IMR-90 (cell line): ENCODE results near the gene USP43. TPM values are rescaled to one million over a fixed set of nuclear protein-coding genes. Genes with fewer than 3 reads are reported as not detected.
"Not testable (repeated sequence)": the region's sequence is repeated elsewhere in the genome, so short reads cannot be mapped to it uniquely, and the experiment has no call there.

Source experiments
- ATAC-seq: fragments of 200-7000 bp; cut with Tn5 transposase; 2 replicates; pipeline ENCODE4 v1.9.1; 2020; ENCODE audit warnings: low read depth, mild to moderate bottlenecking, moderate library complexity
- BruUV-seq: library from RNA; stranded (reverse); fragments of 400-500 nt; replicated peaks from 2 replicates; lab custom pipeline; 2021; lab: Mats Ljungman, UMichigan
- CTCF ChIA-PET: fragments of 300-600 bp; formaldehyde crosslinking; extraction: SDS; loops from one replicate; lab custom pipeline; 2021; ENCODE audit warnings: antibody characterized with exemption; lab: Yijun Ruan, JAX
- POLR2A ChIA-PET: fragments of 300-600 bp; sonication (Branson Sonifier 250); formaldehyde crosslinking; loops from one replicate; lab custom pipeline; 2022; ENCODE audit warnings: antibody characterized with exemption; ENCODE audit not compliant: unreplicated experiment; lab: Charles Lee
- DNase-seq: peaks from one replicate; pipeline ENCODE4 v3.0.0; 2013
- H2AFZ ChIP-seq: replicated peaks from 2 replicates; pipeline ENCODE3; 2013; ENCODE audit warnings: low read length, mild to moderate bottlenecking; ENCODE audit not compliant: poor library complexity
- H2AK5ac ChIP-seq: 2 replicates; pipeline ENCODE4 v1.6.1; 2013; ENCODE audit warnings: low read depth, low read length, inconsistent platforms
- H2AK9ac ChIP-seq: replicated peaks from 2 replicates; pipeline ENCODE3; 2013; ENCODE audit warnings: mild to moderate bottlenecking, low read depth, low read length, moderate library complexity; ENCODE audit not compliant: poor library complexity
- H2BK120ac ChIP-seq: 2 replicates; pipeline ENCODE4 v1.6.1; 2013; ENCODE audit warnings: low read depth, low read length, inconsistent platforms
- H2BK15ac ChIP-seq: 3 replicates; pipeline ENCODE4 v1.6.1; 2013; ENCODE audit warnings: low read depth, low read length, inconsistent platforms
- H2BK20ac ChIP-seq: 2 replicates; pipeline ENCODE4 v1.6.1; 2013; ENCODE audit warnings: low read depth, mild to moderate bottlenecking, inconsistent platforms, low read length, moderate library complexity
- H2BK5ac ChIP-seq: 2 replicates; pipeline ENCODE4 v1.6.1; 2013; ENCODE audit warnings: mild to moderate bottlenecking, low read depth, low read length, inconsistent platforms; ENCODE audit not compliant: poor library complexity, severe bottlenecking
- H3K14ac ChIP-seq: replicated peaks from 2 replicates; pipeline ENCODE4 v1.6.1; 2013; ENCODE audit warnings: low read depth, low read length, inconsistent platforms
- H3K18ac ChIP-seq: 2 replicates; pipeline ENCODE4 v1.6.1; 2013; ENCODE audit warnings: low read depth, low read length, control low read depth
- H3K23ac ChIP-seq: 2 replicates; pipeline ENCODE4 v1.6.1; 2013; ENCODE audit warnings: low read depth, low read length, inconsistent platforms
- H3K27ac ChIP-seq: 2 replicates; pipeline ENCODE4 v1.5.1; 2013; ENCODE audit warnings: mild to moderate bottlenecking, control low read depth, low read length; ENCODE audit not compliant: insufficient read depth
- H3K27me3 ChIP-seq: 2 replicates; pipeline ENCODE4 v1.6.1; 2013; ENCODE audit warnings: low read length; ENCODE audit not compliant: control insufficient read depth, insufficient read depth
- H3K36me3 ChIP-seq: 2 replicates; pipeline ENCODE4 v1.6.1; 2013; ENCODE audit warnings: low read length, mixed read lengths; ENCODE audit not compliant: control insufficient read depth, insufficient read depth
- H3K4ac ChIP-seq: 2 replicates; pipeline ENCODE4 v1.6.1; 2013; ENCODE audit warnings: low read depth, low read length, inconsistent platforms
- H3K4me1 ChIP-seq: 2 replicates; pipeline ENCODE4 v1.6.1; 2013; ENCODE audit warnings: low read length, mixed read lengths; ENCODE audit not compliant: control insufficient read depth, insufficient read depth
- H3K4me2 ChIP-seq: 2 replicates; pipeline ENCODE4 v1.6.1; 2013; ENCODE audit warnings: low read depth, mild to moderate bottlenecking, control low read depth, low read length, moderate library complexity
- H3K4me3 ChIP-seq: 2 replicates; pipeline ENCODE4 v1.5.1; 2013; ENCODE audit warnings: low read depth, mild to moderate bottlenecking, control low read depth, low read length, moderate library complexity; ENCODE audit not compliant: insufficient read depth
- H3K56ac ChIP-seq: 2 replicates; pipeline ENCODE4 v1.6.1; 2013; ENCODE audit warnings: low read length, inconsistent platforms; ENCODE audit not compliant: insufficient read depth; ENCODE audit errors: extremely low read depth
- H3K79me1 ChIP-seq, 2 experiments: 2 replicates each; pipeline ENCODE4 v1.6.1; 2013; ENCODE audit warnings: low read length in 2 of 2, inconsistent platforms in 1 of 2, low read depth in 1 of 2
- H3K9ac ChIP-seq: 2 replicates; pipeline ENCODE4 v1.6.1; 2013; ENCODE audit warnings: low read depth, low read length, control low read depth
- H3K9me1 ChIP-seq: 2 replicates; pipeline ENCODE4 v1.6.1; 2013; ENCODE audit warnings: low read length, inconsistent platforms; ENCODE audit not compliant: insufficient read depth
- H3K9me3 ChIP-seq: 2 replicates; pipeline ENCODE4 v1.6.1; 2013; ENCODE audit warnings: low read length; ENCODE audit not compliant: control insufficient read depth, insufficient read depth
- H4K20me1 ChIP-seq: 2 replicates; pipeline ENCODE4 v1.6.1; 2013; ENCODE audit warnings: low read length, inconsistent platforms; ENCODE audit not compliant: insufficient read depth
- H4K5ac ChIP-seq: 2 replicates; pipeline ENCODE4 v1.6.1; 2013; ENCODE audit warnings: mild to moderate bottlenecking, low read depth, low read length, control low read depth
- H4K8ac ChIP-seq, 2 experiments: 2 replicates each; pipeline ENCODE4 v1.6.1; 2013; ENCODE audit warnings: low read depth in 2 of 2, low read length in 2 of 2, control low read depth in 1 of 2, inconsistent platforms in 1 of 2
- H4K91ac ChIP-seq: 2 replicates; pipeline ENCODE4 v1.6.1; 2013; ENCODE audit warnings: low read depth, low read length, inconsistent platforms; ENCODE audit not compliant: insufficient read depth
- CEBPB ChIP-seq: IDR thresholded peaks from 2 replicates; pipeline ENCODE4 v1.6.1; 2012; ENCODE audit warnings: low read depth, low read length, improper control_type of control experiment
- CHD1 ChIP-seq: IDR thresholded peaks from 2 replicates; pipeline ENCODE4 v1.6.1; 2012; ENCODE audit warnings: low read depth, low read length, improper control_type of control experiment
- CTCF ChIP-seq: conservative IDR thresholded peaks from 2 replicates; pipeline ENCODE4 v1.5.1; 2012; ENCODE audit warnings: mild to moderate bottlenecking, low read depth, low read length, improper control_type of control experiment
- MAFK ChIP-seq: IDR thresholded peaks from 2 replicates; pipeline ENCODE4 v1.6.1; 2012; ENCODE audit warnings: low read depth, low read length, improper control_type of control experiment
- MAZ ChIP-seq: IDR thresholded peaks from 2 replicates; pipeline ENCODE4 v1.6.1; 2012; ENCODE audit warnings: low read depth, mild to moderate bottlenecking, low read length, improper control_type of control experiment, moderate library complexity, borderline replicate concordance
- MXI1 ChIP-seq: IDR thresholded peaks from 2 replicates; pipeline ENCODE4 v1.6.1; 2012; ENCODE audit warnings: low read depth, mild to moderate bottlenecking, low read length, moderate library complexity, borderline replicate concordance
- NFE2L2 ChIP-seq: fragments of 150-350 bp; IDR thresholded peaks from 2 replicates; pipeline ENCODE4 v1.6.1; 2016; ENCODE audit warnings: low read depth, mild to moderate bottlenecking, low read length
- POLR2A ChIP-seq: IDR thresholded peaks from 2 replicates; pipeline ENCODE4 v1.6.1; 2012; ENCODE audit warnings: mild to moderate bottlenecking, low read depth, low read length
- RAD21 ChIP-seq: IDR thresholded peaks from 2 replicates; pipeline ENCODE4 v1.6.1; 2012; ENCODE audit warnings: low read length, improper control_type of control experiment
- RFX5 ChIP-seq: IDR thresholded peaks from 2 replicates; pipeline ENCODE4 v1.8.0; 2012; ENCODE audit warnings: low read depth, mild to moderate bottlenecking, low read length, moderate library complexity
- WGBS, 2 experiments: methylation state at CpG; one replicate each; pipeline versions ENCODE4 v1.1.5 to v1.1.7; 2013; ENCODE audit warnings: missing lambda C conversion rate in 2 of 2; ENCODE audit not compliant: insufficient read length in 1 of 2; ENCODE audit errors: extremely low coverage in 2 of 2; 5-methylcytosine and 5-hydroxymethylcytosine counted together
- dilution Hi-C: fragments of 300-500 bp; cut with HindIII; formaldehyde crosslinking; loops from one replicate; pipeline ENCODE4 v1.14.3; 2018; ENCODE audit warnings: low sequenced_read_pairs; ENCODE audit not compliant: unreplicated experiment
- in situ Hi-C: fragments of 300-500 bp; cut with MboI; formaldehyde crosslinking; loops from 3 replicates; pipeline ENCODE4 v1.14.3; 2019; ENCODE audit warnings: low sequenced_read_pairs, inconsistent platforms, mixed read lengths
- intact Hi-C: fragments of 100-400 bp; cut with micrococcal nuclease; formaldehyde crosslinking; loops from 2 replicates; pipeline ENCODE4 v1.10.0; 2022
- polyA plus RNA-seq, 3 experiments: library from polyadenylated mRNA; depleted of rRNA; stranded (reverse); fragments of >200 nt; gene quantifications; 2 replicates each; pipeline ENCODE4 v1.2.3, GENCODE V29; 2012; ENCODE audit warnings: low replicate concordance in 1 of 3
- total RNA-seq: library from RNA; depleted of rRNA; stranded (reverse); fragments of >200 nt; gene quantifications from 2 replicates; pipeline ENCODE4 v1.2.3, GENCODE V29; 2012

The USP43 gene
- total and polyA plus RNA-seq, 2 of the 4 experiments (the other 2 are of a cell fraction), result not detected

DNA sequence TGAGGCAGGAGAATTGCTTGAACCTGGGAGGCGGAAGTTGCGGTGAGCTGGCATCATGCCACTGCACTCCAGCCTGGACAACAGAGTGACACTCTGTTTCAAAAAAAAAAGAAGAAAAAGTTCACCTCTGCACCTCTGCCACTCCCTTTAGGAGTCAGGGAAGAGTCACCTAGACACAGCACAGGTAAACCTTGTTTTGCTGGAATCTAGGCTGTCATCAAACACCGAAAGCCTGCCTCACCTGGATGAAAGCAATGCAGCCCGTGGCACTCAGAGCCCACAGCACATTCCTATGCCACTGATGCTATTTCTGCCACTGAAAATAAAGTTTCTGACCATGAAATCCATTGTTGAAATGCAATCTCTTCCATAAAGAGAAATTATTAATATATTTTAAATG is 46.7 kb upstream of the USP43 start:
- Histone ChIP-seq H2AK5ac (no peak overlapping the region), H4K5ac (no peak overlapping the region), H3K36me3 (no peaks in the 10 kb centered on the region), H3K4me3 (no peak overlapping the region), H2BK15ac (no peak overlapping the region), H3K4me2 (no peak overlapping the region), H3K9ac (no peak overlapping the region), H2AFZ (no peak overlapping the region), H3K56ac (no peak overlapping the region), H3K4me1 (no peaks in the 10 kb centered on the region), H3K27ac (no peak overlapping the region), H3K27me3 (no peaks in the 10 kb centered on the region), H4K20me1 (no peaks in the 10 kb centered on the region), H2BK120ac (no peak overlapping the region), H3K79me1 (no peaks in the 10 kb centered on the region), H3K14ac (no peak overlapping the region), H2BK20ac (no peak overlapping the region), H3K23ac (no peak overlapping the region), H2BK5ac (no peak overlapping the region), H3K18ac (no peak overlapping the region), H3K9me1 (no peaks in the 10 kb centered on the region), H3K9me3 (no peaks in the 10 kb centered on the region), H3K4ac (no peak overlapping the region), H2AK9ac (no peak overlapping the region), H4K91ac (no peak overlapping the region), H4K8ac (no peak overlapping the region)
- POLR2A ChIA-PET, result no interaction called here
- TF ChIP-seq CTCF (no peak), MAFK (no peak), RAD21 (no peak), CEBPB (no peak), CHD1 (no peak), MAZ (no peak), MXI1 (no peak), NFE2L2 (no peak), RFX5 (no peak), POLR2A (no peak)
- intact Hi-C loops (no loop called here), dilution Hi-C loops (no loop called here), in situ Hi-C loops (no loop called here)
- ATAC-seq, result no peak
- no peak for DNase-seq
- BruUV-seq, result no TSS peak
- CTCF ChIA-PET, result no interaction called here
- no CpG with 5 or more reads among the region's 4 CpGs for WGBS, 2 experiments

DNA sequence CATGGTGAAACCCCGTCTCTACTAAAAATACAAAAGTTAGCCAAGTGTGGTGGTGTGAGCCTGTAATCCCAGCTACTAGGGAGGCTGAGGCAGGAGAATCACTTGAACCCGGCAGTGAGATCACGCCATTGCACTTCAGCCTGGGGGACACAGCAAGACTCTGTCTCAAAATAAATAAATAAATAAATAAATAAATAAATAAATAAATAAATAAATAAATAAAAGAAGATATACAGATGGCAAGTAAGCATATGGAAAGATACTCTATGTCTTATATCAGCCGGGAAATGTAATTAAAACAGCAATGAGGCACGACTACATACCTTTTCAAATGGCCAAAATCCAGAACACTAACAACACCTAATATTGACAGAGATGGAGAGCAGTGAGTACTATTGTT is 40.7 kb upstream of the USP43 start:
- dilution Hi-C loops, in situ Hi-C loops, ATAC-seq: not testable (repeated sequence)

More for the DNA sequence above, 40.7 kb upstream of the USP43 start:
- H3K14ac ChIP-seq, H3K56ac ChIP-seq, CTCF ChIA-PET, H3K4ac ChIP-seq, H2AK5ac ChIP-seq, H4K5ac ChIP-seq, DNase-seq, H3K4me2 ChIP-seq, H4K91ac ChIP-seq, H4K8ac ChIP-seq, H2BK5ac ChIP-seq, H2AK9ac ChIP-seq, H3K9me3 ChIP-seq, H3K79me1 ChIP-seq, H3K9me1 ChIP-seq, H2AFZ ChIP-seq, H3K9ac ChIP-seq, H3K36me3 ChIP-seq, H3K27me3 ChIP-seq, H2BK20ac ChIP-seq, H3K4me3 ChIP-seq, H3K27ac ChIP-seq, H3K23ac ChIP-seq, H2BK120ac ChIP-seq, H2BK15ac ChIP-seq, intact Hi-C loops, H3K18ac ChIP-seq, BruUV-seq, H4K20me1 ChIP-seq, POLR2A ChIA-PET, H3K4me1 ChIP-seq: not testable (repeated sequence)
- no CpG with 5 or more reads among the region's 5 CpGs for WGBS, 2 experiments
